C4-2B (cell line): ENCODE data around the gene AFF2.

ENCODE experiments used
- CTCF ChIP-seq: fragments of 450-650 bp; conservative IDR thresholded peaks from 2 replicates; pipeline ENCODE4 v1.5.1; 2017; ENCODE audit warnings: mild to moderate bottlenecking
- ZFX ChIP-seq: fragments of 450-650 bp; IDR thresholded peaks from 2 replicates; pipeline ENCODE4 v1.6.1; 2017

- TF ChIP-seq CTCF: no peak
- TF ChIP-seq ZFX: no peak
Measured at GRCh38 chrX:148499638-148500422, 587 bp upstream of the AFF2 start.
